DND-41 (cell line): ENCODE measurements around the gene CPLX1.

Experiments
- EZH2 ChIP-seq: IDR thresholded peaks from 3 replicates; pipeline ENCODE4 v1.6.1; 2012; ENCODE audit warnings: borderline replicate concordance, low read depth, mild to moderate bottlenecking, moderate library complexity, low read length, inconsistent platforms; ENCODE audit not compliant: severe bottlenecking
- TF ChIP-seq, protein P1 (sequence below): IDR thresholded peaks from 2 replicates; pipeline ENCODE4 v1.5.1; 2012; ENCODE audit warnings: borderline replicate concordance, low read length, moderate library complexity, mild to moderate bottlenecking; ENCODE audit not compliant: poor library complexity, severe bottlenecking; ENCODE audit errors: extremely low read depth

DNA sequence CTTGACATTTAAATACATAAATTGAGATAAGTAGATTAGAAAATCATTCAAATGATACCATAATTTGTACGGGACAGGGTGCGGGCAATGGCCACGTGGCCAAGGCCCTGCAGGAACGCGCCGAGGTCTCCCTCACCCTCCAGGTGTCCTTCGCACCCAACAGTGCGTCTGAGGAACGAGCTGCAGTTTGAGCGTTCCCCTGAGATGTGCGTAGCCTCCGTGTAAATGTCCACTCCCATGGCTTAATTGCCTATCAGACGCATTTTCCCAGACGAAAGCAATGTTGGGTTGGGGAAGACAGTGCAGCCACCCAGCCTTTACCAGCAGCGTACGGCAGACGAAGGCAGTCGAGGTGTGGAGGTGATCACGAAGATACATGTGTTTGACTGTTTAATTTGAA, 56.4 kb downstream of the CPLX1 start:
- no peak for TF ChIP-seq EZH2
- TF ChIP-seq, protein P1, sequence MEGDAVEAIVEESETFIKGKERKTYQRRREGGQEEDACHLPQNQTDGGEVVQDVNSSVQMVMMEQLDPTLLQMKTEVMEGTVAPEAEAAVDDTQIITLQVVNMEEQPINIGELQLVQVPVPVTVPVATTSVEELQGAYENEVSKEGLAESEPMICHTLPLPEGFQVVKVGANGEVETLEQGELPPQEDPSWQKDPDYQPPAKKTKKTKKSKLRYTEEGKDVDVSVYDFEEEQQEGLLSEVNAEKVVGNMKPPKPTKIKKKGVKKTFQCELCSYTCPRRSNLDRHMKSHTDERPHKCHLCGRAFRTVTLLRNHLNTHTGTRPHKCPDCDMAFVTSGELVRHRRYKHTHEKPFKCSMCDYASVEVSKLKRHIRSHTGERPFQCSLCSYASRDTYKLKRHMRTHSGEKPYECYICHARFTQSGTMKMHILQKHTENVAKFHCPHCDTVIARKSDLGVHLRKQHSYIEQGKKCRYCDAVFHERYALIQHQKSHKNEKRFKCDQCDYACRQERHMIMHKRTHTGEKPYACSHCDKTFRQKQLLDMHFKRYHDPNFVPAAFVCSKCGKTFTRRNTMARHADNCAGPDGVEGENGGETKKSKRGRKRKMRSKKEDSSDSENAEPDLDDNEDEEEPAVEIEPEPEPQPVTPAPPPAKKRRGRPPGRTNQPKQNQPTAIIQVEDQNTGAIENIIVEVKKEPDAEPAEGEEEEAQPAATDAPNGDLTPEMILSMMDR = no peak
